Endothelial cell of umbilical vein (primary cell): ENCODE data around the gene BUD13. TPM values are rescaled to one million over a fixed set of nuclear protein-coding genes. Genes with fewer than 3 reads are reported as not detected.

Source experiments
- BruUV-seq: library from RNA; stranded (reverse); fragments of 400-500 nt; replicated peaks from 2 replicates; lab custom pipeline; 2021; lab: Mats Ljungman, UMichigan
- CTCF ChIA-PET: fragments of 300-600, 350-600 bp; sonication (Branson Sonifier 250); formaldehyde crosslinking; loops from one replicate; lab custom pipeline; 2021; ENCODE audit warnings: antibody characterized with exemption, inconsistent platforms; lab: Charles Lee
- POLR2A ChIA-PET: fragments of 300-600, 350-600 bp; sonication (Branson Sonifier 250); formaldehyde crosslinking; loops from one replicate; lab custom pipeline; 2021; ENCODE audit warnings: antibody characterized with exemption, inconsistent platforms; lab: Charles Lee
- DNase-seq: peaks from one replicate; pipeline ENCODE4 v3.0.0-alpha.2; 2011; ENCODE audit warnings: low read depth, low spot score
- FAIRE-seq: peaks from 2 replicates; lab custom pipeline; 2011; peaks lifted over from hg19 to GRCh38; lab: Jason Lieb, UNC
- H2AFZ ChIP-seq: 2 replicates; pipeline ENCODE4 v1.6.0; 2012; ENCODE audit warnings: low read depth, low read length, control low read depth, inconsistent platforms
- H3K27ac ChIP-seq: 2 replicates; pipeline ENCODE4 v1.5.1; 2011; ENCODE audit warnings: low read depth, mild to moderate bottlenecking, control low read depth, low read length, moderate library complexity; ENCODE audit not compliant: insufficient read depth
- H3K27me3 ChIP-seq, 2 experiments: 2 replicates each; pipeline versions ENCODE4 v1.6.0 to v1.6.1; 2011; ENCODE audit warnings: low read length in 2 of 2, mixed read lengths in 1 of 2; ENCODE audit not compliant: control insufficient read depth in 2 of 2, insufficient read depth in 2 of 2
- H3K36me3 ChIP-seq, 2 experiments: 2 replicates in 1 of 2; 3 replicates in 1 of 2; pipeline ENCODE4 v1.5.1; 2011; ENCODE audit warnings: low read length in 2 of 2, mild to moderate bottlenecking in 1 of 2, moderate library complexity in 1 of 2; ENCODE audit not compliant: control insufficient read depth in 2 of 2, insufficient read depth in 2 of 2; ENCODE audit errors: extremely low read depth in 1 of 2
- H3K4me1 ChIP-seq: 3 replicates; pipeline ENCODE4 v1.5.1; 2011; ENCODE audit warnings: mild to moderate bottlenecking, low read length; ENCODE audit not compliant: control insufficient read depth, insufficient read depth; ENCODE audit errors: extremely low read depth
- H3K4me2 ChIP-seq: 2 replicates; pipeline ENCODE4 v1.6.1; 2011; ENCODE audit warnings: low read length, control low read depth, mixed read lengths; ENCODE audit not compliant: insufficient read depth
- H3K4me3 ChIP-seq, 3 experiments: fragments of 200-600 bp in 1 of 3; sonication (generic), shearing (Covaris generic) in 1 of 3; replicated peaks in 1 of 3; 2 replicates each; pipeline ENCODE4 v1.5.1; 2011 to 2016; ENCODE audit warnings: control low read depth in 3 of 3, low read length in 3 of 3, mild to moderate bottlenecking in 2 of 3, inconsistent platforms in 1 of 3, low read depth in 1 of 3, moderate library complexity in 1 of 3; ENCODE audit not compliant: insufficient read depth in 1 of 3
- H3K79me2 ChIP-seq: 2 replicates; pipeline ENCODE4 v1.6.0; 2012; ENCODE audit warnings: low read length, inconsistent platforms; ENCODE audit not compliant: control insufficient read depth, insufficient read depth
- H3K9ac ChIP-seq: replicated peaks from 2 replicates; pipeline ENCODE3; 2011; ENCODE audit warnings: low read length, control low read depth; ENCODE audit not compliant: insufficient read depth; ENCODE audit errors: extremely low read depth
- H3K9me1 ChIP-seq: replicated peaks from 3 replicates; pipeline ENCODE4 v1.6.0; 2011; ENCODE audit warnings: mild to moderate bottlenecking, low read length; ENCODE audit not compliant: control insufficient read depth, insufficient read depth; ENCODE audit errors: extremely low read depth
- H3K9me3 ChIP-seq: replicated peaks from 2 replicates; pipeline ENCODE4 v1.5.1; 2012; ENCODE audit warnings: low read length, inconsistent platforms; ENCODE audit not compliant: control insufficient read depth, insufficient read depth
- H4K20me1 ChIP-seq: replicated peaks from 2 replicates; pipeline ENCODE3; 2011; ENCODE audit warnings: mild to moderate bottlenecking, low read length; ENCODE audit not compliant: control insufficient read depth, insufficient read depth; ENCODE audit errors: extremely low read depth
- CTCF ChIP-seq, 2 donors: IDR thresholded peaks; 1 replicate in 1 of 2; 2 replicates in 1 of 2; pipeline ENCODE4 v1.5.1; 2011; ENCODE audit warnings: low read length in 2 of 2, mild to moderate bottlenecking in 2 of 2, moderate library complexity in 2 of 2, control low read depth in 1 of 2, inconsistent platforms in 1 of 2, low read depth in 1 of 2; ENCODE audit not compliant: insufficient read depth in 1 of 2; ENCODE audit errors: extremely low read depth in 1 of 2
- EZH2 ChIP-seq: IDR thresholded peaks from 2 replicates; pipeline ENCODE4 v1.6.1; 2012; ENCODE audit warnings: borderline replicate concordance, low read depth, mild to moderate bottlenecking, moderate library complexity, low read length, inconsistent platforms; ENCODE audit not compliant: severe bottlenecking
- FOS ChIP-seq: IDR thresholded peaks from 2 replicates; pipeline ENCODE4 v1.6.1; 2011; ENCODE audit warnings: mild to moderate bottlenecking, low read length, moderate library complexity, borderline replicate concordance; ENCODE audit not compliant: insufficient read depth
- GATA2 ChIP-seq: IDR thresholded peaks from 2 replicates; pipeline ENCODE4 v1.7.0; 2011; ENCODE audit warnings: low read depth, mild to moderate bottlenecking, moderate library complexity, mixed read lengths, low read length; ENCODE audit not compliant: insufficient read length, insufficient read depth
- JUN ChIP-seq: IDR thresholded peaks from 2 replicates; pipeline ENCODE4 v1.6.1; 2011; ENCODE audit warnings: borderline replicate concordance, low read depth; ENCODE audit not compliant: insufficient read length, insufficient read depth
- MYC ChIP-seq: IDR thresholded peaks from one replicate; pipeline ENCODE4 v1.6.1; 2011; ENCODE audit warnings: mild to moderate bottlenecking, low read depth, low read length
- POLR2A ChIP-seq: IDR thresholded peaks from 2 replicates; pipeline ENCODE4 v1.6.1; 2012; ENCODE audit warnings: low read depth, mild to moderate bottlenecking, control low read depth, low read length
- dilution Hi-C: fragments of 300-500 bp; cut with MboI; formaldehyde crosslinking; loops from one replicate; pipeline ENCODE4 v1.15.0; 2019; ENCODE audit warnings: low sequenced_read_pairs; ENCODE audit not compliant: extremely low pct_ligation_motif_present
- intact Hi-C: fragments of 100-400 bp; cut with micrococcal nuclease; formaldehyde crosslinking; loops from one replicate; pipeline ENCODE4 v1.10.0; 2022
- polyA plus RNA-seq, 4 experiments: library from polyadenylated mRNA; depleted of rRNA in 3 of 4; stranded (reverse) in 3 of 4; unstranded in 1 of 4; fragments of >200 nt; gene quantifications; 2 replicates each; pipeline versions ENCODE4 v1.2.1 to v1.2.3, GENCODE V29; 2011 to 2012; ENCODE audit warnings: missing spikeins in 1 of 4
- total RNA-seq: library from RNA; stranded (reverse); gene quantifications from 2 replicates; pipeline ENCODE4 v1.2.3, GENCODE V29; 2021
- TF ChIP-seq, protein P1 (sequence below): IDR thresholded peaks from 2 replicates; pipeline ENCODE4 v1.6.1; 2011; ENCODE audit not compliant: insufficient read depth, insufficient read length

Gene BUD13
- total and polyA plus RNA-seq, 2 donors (not counting 3 experiments of a cell fraction or from before 2014, with no cell fraction given), result 18.8 to 21.8 TPM

DNA sequence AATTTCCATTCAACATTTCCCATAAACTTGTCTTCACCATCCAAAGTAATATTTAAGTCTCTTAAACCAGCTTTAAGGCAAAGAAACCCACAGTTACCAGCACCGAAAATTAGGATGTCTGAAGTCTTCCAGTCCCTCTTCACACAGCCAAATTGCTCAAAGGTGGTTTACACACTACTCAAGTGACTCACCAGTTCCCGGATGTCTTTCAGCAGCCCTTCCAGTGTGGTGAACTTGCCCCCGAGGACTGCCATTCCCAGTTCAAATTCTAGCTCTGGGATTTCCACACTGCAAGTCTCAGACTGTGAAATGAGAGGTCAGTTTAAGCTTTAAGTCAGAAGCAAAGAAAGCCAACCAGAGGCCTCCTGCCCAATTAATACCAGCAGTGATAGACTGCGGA is 9.9 kb upstream of the BUD13 start:
- H3K79me2 ChIP-seq, result peaks cover 15% of the 10 kb centered on the region
- no peak for FAIRE-seq
- intact Hi-C loops (no loop called here), dilution Hi-C loops (no loop called here)
- no peak for DNase-seq
- ChIA-PET CTCF (interaction anchor here (0.7 to 1.3 kb wide), 2 partner anchors 8 to 53 kb away, joined by 4 to 10 read pairs; partner anchors contain the start of gene APOA5), POLR2A (no interaction called here)
- H3K27ac ChIP-seq, result no peak overlapping the region
- no peak overlapping the region for H3K9ac ChIP-seq
- no peak overlapping the region for H3K4me3 ChIP-seq
- H3K9me3 ChIP-seq, result no peaks in the 10 kb centered on the region
- BruUV-seq, result no TSS peak
- H3K4me2 ChIP-seq, result no peak overlapping the region
- peaks cover 35 to 43% of the 10 kb centered on the region in 2 experiments for H3K36me3 ChIP-seq
- no peak for TF ChIP-seq JUN
- TF ChIP-seq EZH2, result no peak
- no peak for TF ChIP-seq MYC
- no peak for TF ChIP-seq CTCF (IDR thresholded peaks at IDR 0.05; ENCODE audit: extremely low read depth in 1 of 2, insufficient read depth in 1 of 2, low read depth in 1 of 2, low read length in 2 of 2)
- TF ChIP-seq, protein P1, sequence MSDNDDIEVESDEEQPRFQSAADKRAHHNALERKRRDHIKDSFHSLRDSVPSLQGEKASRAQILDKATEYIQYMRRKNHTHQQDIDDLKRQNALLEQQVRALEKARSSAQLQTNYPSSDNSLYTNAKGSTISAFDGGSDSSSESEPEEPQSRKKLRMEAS, result no peak
- no peak for TF ChIP-seq GATA2
- TF ChIP-seq FOS, result no peak
- no peak for TF ChIP-seq POLR2A
- no peaks in the 10 kb centered on the region for H4K20me1 ChIP-seq
- H2AFZ ChIP-seq, result no peak overlapping the region
- H3K27me3 ChIP-seq, result no peaks in the 10 kb centered on the region
- no peaks in the 10 kb centered on the region for H3K9me1 ChIP-seq
- peaks cover 7% of the 10 kb centered on the region for H3K4me1 ChIP-seq
